ENCODE results near the gene PHLDB2.

- TF ChIP-seq CTCF (IDR thresholded peaks at IDR 0.05): no peak
- TF ChIP-seq POLR2A (IDR thresholded peaks at IDR 0.05): no peak
- no peak for TF ChIP-seq EP300 (IDR thresholded peaks at IDR 0.05)
These were observed 51.7 kb downstream of the PHLDB2 start for GRCh38 chr3:111910806-111911205.

Measured in upper lobe of left lung (tissue), 4 donors.